HuH-7 (cell line): ENCODE measurements around the gene ADAMTS17.
"Not testable (repeated sequence)": the region's sequence is repeated elsewhere in the genome, so short reads cannot be mapped to it uniquely, and the experiment has no call there.

ENCODE experiments used
- DNase-seq: peaks from one replicate; pipeline ENCODE4 v3.0.0; 2011; ENCODE audit warnings: low spot score

Gene ADAMTS17

GRCh38 chr15:100108846-100109245, 232.9 kb downstream of the ADAMTS17 start:
- DNase-seq, result no peak

- DNase-seq, result no peak
Measured at GRCh38 chr15:100108346-100108745, 233.4 kb downstream of the ADAMTS17 start.

- DNase-seq, result no peak
Measured at GRCh38 chr15:100107606-100108225, 234.1 kb downstream of the ADAMTS17 start.

- DNase-seq, result no peak
Measured at GRCh38 chr15:100107151-100107550, 234.6 kb downstream of the ADAMTS17 start.

GRCh38 chr15:100106732-100107131, 235.0 kb downstream of the ADAMTS17 start:
- no peak for DNase-seq

- DNase-seq, result no peak
Measured at GRCh38 chr15:100105101-100105500, 236.7 kb downstream of the ADAMTS17 start.

GRCh38 chr15:100104245-100104644, 237.5 kb downstream of the ADAMTS17 start:
- no peak for DNase-seq

GRCh38 chr15:100103828-100104227, 237.9 kb downstream of the ADAMTS17 start:
- DNase-seq, result no peak

- DNase-seq, result no peak
Measured at GRCh38 chr15:100101426-100102089, 240.2 kb downstream of the ADAMTS17 start.

GRCh38 chr15:100100926-100101325, 240.8 kb downstream of the ADAMTS17 start:
- no peak for DNase-seq

GRCh38 chr15:100099976-100100375, 241.8 kb downstream of the ADAMTS17 start:
- no peak for DNase-seq

GRCh38 chr15:100098705-100099104, 243.1 kb downstream of the ADAMTS17 start:
- DNase-seq, result no peak

GRCh38 chr15:100097342-100098127, 244.2 kb downstream of the ADAMTS17 start:
- no peak for DNase-seq

- DNase-seq, result no peak
Measured at GRCh38 chr15:100096700-100097099, 245.1 kb downstream of the ADAMTS17 start.

- no peak for DNase-seq
Measured at GRCh38 chr15:100096248-100096600, 245.6 kb downstream of the ADAMTS17 start.

GRCh38 chr15:100095541-100096247, 246.1 kb downstream of the ADAMTS17 start:
- DNase-seq, result no peak

- no peak for DNase-seq
Measured at GRCh38 chr15:100094127-100094510, 247.7 kb downstream of the ADAMTS17 start.

- no peak for DNase-seq
Measured at GRCh38 chr15:100093211-100094126, 248.3 kb downstream of the ADAMTS17 start.

- no peak for DNase-seq
Measured at GRCh38 chr15:100092034-100092433, 249.7 kb downstream of the ADAMTS17 start.

- no peak for DNase-seq
Measured at GRCh38 chr15:100090411-100090810, 251.4 kb downstream of the ADAMTS17 start.

- DNase-seq, result not testable (repeated sequence)
Measured at GRCh38 chr15:100084042-100084821, 257.5 kb downstream of the ADAMTS17 start.
